ENCODE results near the gene MED13L. TPM values are rescaled to one million over a fixed set of nuclear protein-coding genes. Genes with fewer than 3 reads are reported as not detected.

MED13L gene
- total and polyA plus RNA-seq, 2 of the 4 experiments (the other 2 are of a cell fraction): 17.9 to 49.1 TPM

DNA sequence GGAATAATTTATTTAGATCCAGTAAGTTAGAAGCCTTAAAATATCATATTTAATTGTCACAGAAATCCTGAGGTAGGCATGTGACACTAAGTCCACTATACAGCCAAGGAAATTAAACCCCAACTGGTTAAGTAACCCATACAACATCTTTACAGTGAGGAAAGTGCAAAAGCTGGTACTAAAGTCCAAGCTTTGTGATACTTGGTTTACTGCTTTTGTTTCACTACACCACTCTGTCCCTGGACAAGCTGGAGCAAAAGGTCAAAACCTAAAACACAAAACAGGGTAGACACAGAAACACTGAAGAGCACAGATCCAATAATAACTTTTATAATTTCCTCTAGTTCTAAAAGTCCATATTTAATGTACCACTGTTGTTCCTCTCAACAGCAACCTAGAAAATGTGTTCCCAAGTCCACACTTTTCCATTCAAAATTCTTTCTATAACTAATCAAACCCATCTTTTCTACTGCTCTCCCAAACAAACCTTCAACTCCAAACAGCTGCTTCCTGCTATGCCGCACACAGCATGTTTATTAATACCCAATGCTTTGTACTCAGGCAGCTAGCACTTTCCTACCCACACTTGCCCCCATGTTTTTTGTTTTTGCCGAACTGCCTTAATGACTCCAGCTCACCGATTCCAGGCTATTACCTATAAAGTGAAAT, 90.9 kb downstream of the MED13L start:
- Histone ChIP-seq H3K36me3 (ENCODE audit: control insufficient read depth, insufficient read depth, low read length) (no peaks in the 10 kb centered on the region), H2BK20ac (ENCODE audit: low read depth, low read length) (no peak overlapping the region), H3K9ac (ENCODE audit: low read depth, low read length) (no peak overlapping the region), H3K27ac (ENCODE audit: insufficient read depth, low read length) (no peak overlapping the region), H3K18ac (ENCODE audit: low read depth, low read length) (no peak overlapping the region), H3K79me1 (ENCODE audit: low read depth in 1 of 2, low read length in 2 of 2) (peaks cover 23 to 78% of the 10 kb centered on the region in 2 experiments), H3K56ac (ENCODE audit: extremely low read depth, insufficient read depth, low read length) (no peak overlapping the region), H3K23ac (ENCODE audit: low read depth, low read length) (no peak overlapping the region), H3K4me3 (ENCODE audit: insufficient read depth, low read depth, low read length) (no peak overlapping the region), H3K14ac (replicated peaks; ENCODE audit: low read depth, low read length) (no peak overlapping the region), H2BK120ac (ENCODE audit: low read depth, low read length) (no peak overlapping the region), H4K91ac (ENCODE audit: insufficient read depth, low read depth, low read length) (no peak overlapping the region), H4K20me1 (ENCODE audit: insufficient read depth, low read length) (peaks cover 88% of the 10 kb centered on the region), H3K4me1 (ENCODE audit: control insufficient read depth, insufficient read depth, low read length) (peaks cover 6% of the 10 kb centered on the region), H2AFZ (replicated peaks; ENCODE audit: low read length, poor library complexity) (no peak overlapping the region), H3K27me3 (ENCODE audit: control insufficient read depth, insufficient read depth, low read length) (no peaks in the 10 kb centered on the region), H2AK9ac (replicated peaks; ENCODE audit: low read depth, low read length, poor library complexity) (no peak overlapping the region), H3K9me1 (ENCODE audit: insufficient read depth, low read length) (peaks cover 7% of the 10 kb centered on the region; the same call in 1 of the 2 replicates), H2BK15ac (ENCODE audit: low read depth, low read length) (no peak overlapping the region), H3K4me2 (ENCODE audit: low read depth, low read length) (peak overlapping the region; percentile 43; the same call in 1 of the 2 replicates), H3K9me3 (ENCODE audit: control insufficient read depth, insufficient read depth, low read length) (no peaks in the 10 kb centered on the region), H4K5ac (ENCODE audit: low read depth, low read length) (no peak overlapping the region), H2BK5ac (ENCODE audit: low read depth, low read length, poor library complexity, severe bottlenecking) (no peak overlapping the region), H4K8ac (ENCODE audit: low read depth in 2 of 2, low read length in 2 of 2) (no peak overlapping the region), H2AK5ac (ENCODE audit: low read depth, low read length) (no peak overlapping the region), H3K4ac (ENCODE audit: low read depth, low read length) (no peak overlapping the region)
- in situ Hi-C loops (cut with MboI; ENCODE audit: low sequenced_read_pairs): no loop called here
- CTCF ChIA-PET: interaction anchor here (0.6 to 0.7 kb wide), 2 partner anchors 168 to 1483 kb away, joined by 3 read pairs; no protein-coding TSS in a partner anchor
- TF ChIP-seq, protein P1, sequence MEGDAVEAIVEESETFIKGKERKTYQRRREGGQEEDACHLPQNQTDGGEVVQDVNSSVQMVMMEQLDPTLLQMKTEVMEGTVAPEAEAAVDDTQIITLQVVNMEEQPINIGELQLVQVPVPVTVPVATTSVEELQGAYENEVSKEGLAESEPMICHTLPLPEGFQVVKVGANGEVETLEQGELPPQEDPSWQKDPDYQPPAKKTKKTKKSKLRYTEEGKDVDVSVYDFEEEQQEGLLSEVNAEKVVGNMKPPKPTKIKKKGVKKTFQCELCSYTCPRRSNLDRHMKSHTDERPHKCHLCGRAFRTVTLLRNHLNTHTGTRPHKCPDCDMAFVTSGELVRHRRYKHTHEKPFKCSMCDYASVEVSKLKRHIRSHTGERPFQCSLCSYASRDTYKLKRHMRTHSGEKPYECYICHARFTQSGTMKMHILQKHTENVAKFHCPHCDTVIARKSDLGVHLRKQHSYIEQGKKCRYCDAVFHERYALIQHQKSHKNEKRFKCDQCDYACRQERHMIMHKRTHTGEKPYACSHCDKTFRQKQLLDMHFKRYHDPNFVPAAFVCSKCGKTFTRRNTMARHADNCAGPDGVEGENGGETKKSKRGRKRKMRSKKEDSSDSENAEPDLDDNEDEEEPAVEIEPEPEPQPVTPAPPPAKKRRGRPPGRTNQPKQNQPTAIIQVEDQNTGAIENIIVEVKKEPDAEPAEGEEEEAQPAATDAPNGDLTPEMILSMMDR (conservative IDR thresholded peaks at IDR 0.05; ENCODE audit: low read depth, low read length): no peak
- no peak for TF ChIP-seq BHLHE40 (IDR thresholded peaks at IDR 0.05; ENCODE audit: low read depth, low read length)
- TF ChIP-seq FOS (IDR thresholded peaks at IDR 0.05; ENCODE audit: low read depth, low read length): no peak
- no peak for TF ChIP-seq MAZ (IDR thresholded peaks at IDR 0.05; ENCODE audit: borderline replicate concordance, low read depth, low read length)
- TF ChIP-seq RCOR1 (IDR thresholded peaks at IDR 0.05; ENCODE audit: insufficient replicate concordance, low read length): no peak
- intact Hi-C loops (cut with micrococcal nuclease): loop anchor here (5.0 kb wide), 2 partner anchors 34 to 76 kb away; no protein-coding TSS in a partner anchor
- DNase-seq (no peak), ATAC-seq (ENCODE audit: low read depth) (no peak)
- dilution Hi-C loops (cut with HindIII; ENCODE audit: low sequenced_read_pairs, unreplicated experiment): no loop called here
- WGBS, 2 experiments (ENCODE audit: extremely low coverage in 2 of 2, insufficient read length in 1 of 2): no CpG with 5 or more reads among the region's 3 CpGs
- BruUV-seq (replicated peaks): no TSS peak
- POLR2A ChIA-PET (ENCODE audit: unreplicated experiment): no interaction called here
